HG03045 (cell line): ENCODE results near the gene TMEM235.

Experiments used
- ATAC-seq: cut with Tn5 transposase; IDR thresholded peaks from one replicate; pipeline ENCODE4 v1.9.1; 2021; ENCODE audit warnings: mild to moderate bottlenecking, moderate library complexity; ENCODE audit not compliant: unreplicated experiment

TMEM235 gene

DNA sequence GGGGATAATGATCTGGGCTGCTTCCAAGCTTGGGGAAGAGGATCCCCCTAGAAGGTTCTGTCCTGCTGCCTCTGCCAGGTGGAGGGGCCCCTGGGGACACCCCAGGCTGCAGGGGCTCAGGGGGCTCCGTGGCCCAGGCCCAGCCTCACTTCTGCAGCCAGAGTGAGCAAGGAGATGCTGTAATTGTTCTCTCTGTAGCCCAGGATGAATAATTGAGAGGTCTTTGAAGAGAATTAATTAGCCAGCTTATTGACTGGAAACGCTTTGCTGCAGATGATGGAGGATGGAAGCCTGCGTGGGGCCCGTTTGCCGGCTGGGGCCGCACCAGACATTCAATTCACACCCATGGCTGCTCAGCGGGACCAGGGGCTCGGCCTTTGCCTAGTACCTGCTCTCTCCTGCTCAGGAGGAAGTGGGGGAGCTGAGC lies 38.5 kb downstream of the TMEM235 start:
- ATAC-seq, result no peak

- ATAC-seq, result no peak
Observed at GRCh38 chr17:78271419-78272170, 40.2 kb downstream of the TMEM235 start.

DNA sequence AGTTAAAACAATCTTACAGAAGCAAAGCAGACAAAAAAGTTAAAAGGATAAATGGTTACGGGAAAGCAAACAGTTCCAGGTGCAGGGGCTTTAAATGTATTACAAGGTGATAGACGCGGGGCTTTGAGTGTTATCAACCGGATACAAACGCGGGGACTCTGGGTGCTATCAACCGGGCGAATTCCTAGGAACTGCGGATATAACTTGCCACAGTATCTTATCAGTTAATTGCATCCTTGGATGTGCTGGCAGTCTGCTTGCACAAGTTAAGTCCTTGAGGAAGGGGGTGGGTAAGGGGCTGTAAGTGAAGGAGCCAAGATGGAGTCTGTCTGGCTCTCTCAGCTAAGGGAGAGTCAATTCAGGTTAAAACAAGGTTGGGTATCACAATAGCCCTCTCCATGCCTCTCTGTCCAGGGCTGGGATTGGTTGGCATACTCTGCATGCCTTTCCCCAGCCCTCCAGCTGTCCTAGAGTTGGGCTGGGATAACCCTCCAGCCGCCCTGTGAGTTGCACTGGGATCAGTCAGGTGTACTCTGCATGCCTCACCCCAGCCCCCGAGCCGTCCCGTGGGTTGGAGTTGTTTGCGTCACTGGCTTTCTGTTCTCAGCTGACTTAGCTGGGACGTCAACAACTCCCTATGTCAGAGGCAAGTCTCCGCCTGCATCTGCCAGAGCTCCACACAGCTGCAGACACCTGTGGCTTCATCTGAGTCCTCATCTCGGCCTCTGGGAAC lies 40.9 kb downstream of the TMEM235 start:
- ATAC-seq, result no peak

GRCh38 chr17:78272914-78273258 lies 41.5 kb downstream of the TMEM235 start:
- ATAC-seq, result no peak

DNA sequence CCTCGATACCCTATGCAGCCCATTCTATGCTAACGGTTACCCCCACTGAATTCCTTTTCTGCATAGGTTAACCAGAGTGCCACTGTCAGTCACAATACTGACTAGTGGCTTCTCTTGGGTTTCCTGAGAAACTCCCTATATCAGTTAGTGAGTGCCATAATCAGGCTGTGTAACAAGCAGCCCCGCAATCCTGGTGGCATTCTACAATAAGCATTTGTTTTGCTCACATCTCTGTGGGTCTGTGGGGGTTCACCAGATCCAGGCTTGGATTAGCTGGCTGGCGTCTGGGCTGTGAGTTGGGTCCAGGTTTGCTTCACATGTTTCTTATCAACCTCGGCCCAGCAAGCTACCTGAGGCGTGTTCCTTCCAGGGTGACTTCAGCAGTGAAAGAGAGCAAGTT lies 42.4 kb downstream of the TMEM235 start:
- no peak for ATAC-seq

DNA sequence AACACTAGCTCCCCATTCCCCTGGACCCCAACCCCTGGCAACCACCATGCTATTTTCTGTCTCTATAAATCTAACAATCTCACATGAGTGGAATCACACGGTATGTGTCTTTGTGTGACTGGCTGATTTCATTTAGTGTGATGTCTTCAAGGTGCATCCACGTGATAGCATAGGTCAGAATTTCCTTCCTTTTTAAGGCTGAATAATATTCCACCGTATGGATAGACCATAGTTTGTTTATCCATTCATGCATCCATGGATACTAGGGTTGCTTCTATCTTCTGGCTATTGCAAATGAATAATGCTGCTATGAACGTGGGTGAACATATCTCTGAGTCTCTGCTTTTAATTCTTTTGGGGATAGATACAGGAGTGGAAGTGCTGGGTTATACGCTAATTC lies 43.9 kb downstream of the TMEM235 start:
- no peak for ATAC-seq

GRCh38 chr17:78276098-78276887 lies 44.9 kb downstream of the TMEM235 start:
- peak; percentile 40 for ATAC-seq

DNA sequence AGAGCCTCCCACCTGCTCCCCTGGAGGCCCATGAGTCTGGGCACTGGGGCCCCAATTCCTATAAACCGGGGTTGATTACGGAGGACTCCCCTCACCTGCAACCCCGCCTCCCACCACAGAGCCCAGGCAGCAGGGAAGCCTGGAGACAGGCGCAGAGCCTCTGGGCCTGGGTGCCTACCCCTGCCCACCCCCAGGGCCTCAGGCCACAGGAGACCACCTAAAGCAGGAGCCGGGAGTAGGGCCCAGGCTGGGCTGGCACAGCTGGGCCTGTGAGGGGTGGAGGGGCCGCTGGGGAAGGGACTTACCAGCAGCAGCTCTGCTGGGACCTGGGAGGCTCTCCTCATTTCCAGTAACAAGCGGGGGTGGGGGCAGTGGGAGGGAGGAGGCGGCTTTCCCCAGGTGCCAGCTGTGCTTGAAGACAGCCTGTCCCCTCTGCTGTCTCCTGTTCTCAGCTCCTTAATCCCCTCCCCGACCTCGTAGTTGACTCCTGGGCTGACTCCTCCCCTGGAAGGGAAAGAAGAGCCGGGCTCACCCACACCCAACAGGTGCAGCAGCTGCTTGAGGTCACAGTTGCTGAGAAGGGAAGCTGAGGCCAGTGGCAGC lies 46.8 kb downstream of the TMEM235 start:
- no peak for ATAC-seq

- no peak for ATAC-seq
Observed at GRCh38 chr17:78279360-78279990, 48.0 kb downstream of the TMEM235 start.

- ATAC-seq, result no peak
Observed at GRCh38 chr17:78281249-78281845, 49.9 kb downstream of the TMEM235 start.

- no peak for ATAC-seq
Observed at GRCh38 chr17:78284146-78284545, 52.7 kb downstream of the TMEM235 start.

DNA sequence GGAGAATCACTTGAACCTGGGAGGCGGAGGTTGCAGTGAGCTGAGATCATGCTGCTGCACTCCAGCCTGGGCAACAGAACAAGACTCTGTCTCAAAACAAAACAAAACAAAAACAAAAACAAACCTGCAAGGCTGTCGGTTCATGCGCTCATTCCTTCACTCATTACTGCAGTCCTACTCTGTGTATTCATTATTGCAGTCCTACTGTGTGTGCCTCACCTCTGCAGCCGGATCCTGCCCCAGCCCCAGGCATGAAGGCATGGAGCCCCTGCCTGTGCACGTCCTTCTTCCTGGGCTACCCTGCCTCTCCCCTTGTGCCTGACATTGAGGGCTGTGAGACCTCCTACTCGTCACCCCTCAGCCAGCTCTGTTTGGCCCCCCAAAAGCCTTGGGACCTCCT lies 57.6 kb downstream of the TMEM235 start:
- ATAC-seq, result no peak

DNA sequence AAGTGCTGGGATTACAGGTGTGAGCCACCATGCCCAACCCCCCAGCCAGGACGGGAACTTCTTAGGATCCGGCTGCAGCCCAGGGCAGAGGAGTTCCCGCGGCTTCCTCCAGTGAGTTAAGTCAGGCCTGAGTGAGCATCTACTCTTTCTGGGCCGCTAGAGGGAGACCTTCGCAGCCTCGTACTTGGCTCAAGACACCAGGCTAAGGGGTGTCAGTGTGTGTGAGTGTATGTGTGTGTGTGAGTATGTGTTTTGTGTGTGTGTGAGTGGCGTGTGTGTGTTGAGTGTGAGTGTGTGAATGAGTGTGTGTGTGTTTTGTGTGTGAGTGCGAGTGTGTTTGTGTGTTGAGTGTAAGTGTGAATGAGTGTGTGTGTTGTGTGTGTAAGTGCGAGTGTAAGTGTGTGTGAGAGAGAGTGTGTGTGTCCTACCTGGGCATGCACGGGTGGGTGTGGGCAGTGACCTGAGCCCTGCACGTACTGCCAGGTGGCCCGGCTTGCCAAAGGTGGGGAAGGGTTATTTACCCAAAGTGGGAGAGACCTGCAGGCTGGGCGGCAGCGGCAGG lies 58.5 kb downstream of the TMEM235 start:
- ATAC-seq, result no peak
